NCI-H128 (cell line): ENCODE data around the gene GALE.
"Not testable (repeated sequence)": the region's sequence is repeated elsewhere in the genome, so short reads cannot be mapped to it uniquely, and the experiment has no call there.

ENCODE experiments used
- DNase-seq: peaks from one replicate; lab custom pipeline; 2025; ENCODE audit not compliant: unreplicated experiment; lab: John Stamatoyannopoulos, UW

Gene GALE

DNA sequence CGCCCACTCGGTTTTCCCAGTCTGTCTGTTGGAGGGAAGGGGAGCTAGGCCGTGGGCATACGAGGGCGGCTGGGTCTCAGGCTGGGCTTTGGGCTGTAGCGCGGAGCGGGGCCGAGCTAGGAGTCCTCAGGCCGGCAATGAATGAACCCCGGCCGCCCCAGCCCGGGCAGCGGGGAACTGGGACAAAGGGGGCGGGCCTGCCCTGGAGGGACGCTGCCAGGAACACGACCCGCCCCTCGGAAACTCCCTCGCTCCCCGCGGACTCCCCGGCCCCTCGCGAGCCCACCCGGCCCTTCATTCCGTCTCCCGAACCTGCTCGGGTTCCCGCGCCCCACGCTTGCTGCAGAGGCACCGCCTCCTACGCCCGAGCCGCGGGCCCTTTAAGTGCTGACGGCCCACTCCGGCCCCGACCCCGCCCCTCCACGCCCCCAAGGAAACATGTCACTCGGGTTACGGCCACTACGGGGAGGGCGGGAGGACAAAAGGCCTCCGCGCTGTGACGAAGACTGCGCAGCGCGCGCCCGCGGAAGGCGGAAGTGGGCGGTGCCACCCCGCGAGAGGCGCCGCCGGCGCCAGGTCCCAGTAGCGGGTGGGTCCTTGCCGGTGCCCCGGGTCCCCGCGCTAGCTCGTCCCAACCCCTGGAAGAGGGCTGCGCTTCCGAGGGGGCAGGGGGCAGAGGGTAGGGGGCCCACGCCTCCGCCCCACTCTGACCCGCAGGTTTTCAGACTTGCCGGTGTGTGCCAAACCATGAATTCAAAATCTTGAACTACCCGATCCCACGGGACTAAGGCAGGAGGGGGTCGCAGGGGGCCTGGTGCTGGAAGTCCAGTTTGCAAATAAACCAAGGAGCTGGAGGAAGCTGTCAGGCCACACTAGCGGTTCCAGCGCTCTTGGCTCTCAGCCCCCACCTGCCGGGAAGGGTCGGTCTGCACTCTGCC lies at the start of gene GALE:
TSS of gene GALE (minus strand) at position 355 of the 938 bp plus-strand sequence. CDS start 1,747 bp downstream, outside the sequence.
- DNase-seq: peak; percentile 90

GRCh38 chr1:23848673-23849616 lies 48.4 kb upstream of the GALE start:
- DNase-seq: no peak

GRCh38 chr1:23847482-23848095 lies 47.0 kb upstream of the GALE start:
- DNase-seq: not testable (repeated sequence)

- DNase-seq: no peak
Measured at GRCh38 chr1:23845163-23845562, 44.6 kb upstream of the GALE start.

- no peak for DNase-seq
Measured at GRCh38 chr1:23843644-23844043, 43.1 kb upstream of the GALE start.

DNA sequence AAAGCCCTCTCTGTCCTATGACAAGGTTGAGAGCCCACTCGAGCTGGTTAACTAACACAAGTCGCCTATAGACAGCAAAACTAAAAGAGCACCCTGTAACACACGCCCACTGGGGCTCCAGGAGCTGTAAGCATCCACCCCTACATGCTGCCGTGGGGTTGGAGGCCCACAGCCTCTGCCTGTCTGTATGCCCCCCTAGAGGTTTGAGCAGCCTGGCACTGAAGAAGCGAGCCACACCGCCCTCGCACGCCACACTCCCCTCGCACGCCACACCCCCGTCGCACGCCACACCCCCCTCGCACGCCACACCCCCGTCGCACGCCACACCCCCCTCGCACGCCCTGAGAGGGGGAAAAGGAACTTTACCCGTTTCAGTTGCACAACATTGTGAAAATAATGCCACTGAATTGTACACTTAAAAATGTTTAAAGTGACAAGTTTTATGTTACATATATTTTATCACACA lies 37.9 kb upstream of the GALE start:
- DNase-seq: no peak

GRCh38 chr1:23837908-23838307 lies 37.4 kb upstream of the GALE start:
- no peak for DNase-seq

DNA sequence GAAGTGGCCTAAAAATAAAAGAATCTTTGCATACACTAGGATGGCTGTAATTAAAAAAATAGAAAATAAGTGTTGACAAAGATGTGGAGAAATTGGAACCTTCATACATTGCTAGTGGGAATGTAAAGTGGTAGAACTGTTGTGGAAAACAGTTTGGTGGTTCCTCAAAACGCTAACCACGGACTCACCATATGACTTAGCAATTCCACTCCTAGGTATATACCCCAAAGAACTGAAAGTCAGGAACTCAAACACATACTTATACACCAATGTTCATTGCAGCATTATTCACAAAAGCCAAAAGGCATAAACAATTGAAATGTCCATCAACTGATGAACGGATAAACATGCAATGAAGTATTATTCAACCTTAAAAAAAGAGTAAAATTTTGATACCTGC lies 35.5 kb upstream of the GALE start:
- no peak for DNase-seq

GRCh38 chr1:23834156-23834555 lies 33.6 kb upstream of the GALE start:
- DNase-seq: not testable (repeated sequence)

DNA sequence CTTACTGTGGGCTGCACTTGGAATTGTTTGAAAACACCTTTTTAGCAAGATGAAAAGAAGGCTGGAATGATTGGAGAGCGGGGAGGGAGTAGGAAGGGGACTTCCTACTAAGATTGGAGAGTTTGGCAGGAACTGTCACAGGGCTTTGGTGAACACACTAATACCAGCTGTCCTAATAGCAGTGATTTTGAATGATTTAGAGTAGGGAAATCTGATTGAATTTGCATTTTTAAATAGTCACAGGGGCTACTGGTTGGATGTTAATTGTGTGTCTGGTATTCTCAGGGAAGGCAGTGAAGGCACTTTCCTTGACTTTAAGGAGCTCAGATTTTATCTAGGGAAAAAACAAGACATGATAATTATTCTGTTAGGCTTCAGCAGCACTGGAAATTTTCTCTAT lies 27.2 kb upstream of the GALE start:
- no peak for DNase-seq

DNA sequence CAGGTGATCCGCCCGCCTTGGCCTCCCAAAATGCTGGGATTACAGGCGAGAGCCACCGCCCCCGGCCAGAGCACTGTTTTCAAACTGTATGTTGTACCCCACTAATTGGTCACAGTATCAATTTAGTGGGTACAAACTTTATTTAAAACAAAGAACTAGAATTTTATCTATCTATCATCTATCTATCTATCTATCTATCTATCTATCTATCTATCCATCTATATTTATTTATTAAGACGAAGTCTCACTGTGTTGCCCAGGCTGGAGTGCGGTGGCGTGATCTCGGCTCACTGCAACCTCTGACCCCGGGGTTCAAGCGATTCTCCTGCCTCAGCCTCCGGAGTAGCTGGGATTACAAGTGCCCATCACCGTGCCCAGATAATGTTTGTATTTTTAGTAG lies 26.0 kb upstream of the GALE start:
- not testable (repeated sequence) for DNase-seq

GRCh38 chr1:23825762-23826522 lies 25.4 kb upstream of the GALE start:
- no peak for DNase-seq

DNA sequence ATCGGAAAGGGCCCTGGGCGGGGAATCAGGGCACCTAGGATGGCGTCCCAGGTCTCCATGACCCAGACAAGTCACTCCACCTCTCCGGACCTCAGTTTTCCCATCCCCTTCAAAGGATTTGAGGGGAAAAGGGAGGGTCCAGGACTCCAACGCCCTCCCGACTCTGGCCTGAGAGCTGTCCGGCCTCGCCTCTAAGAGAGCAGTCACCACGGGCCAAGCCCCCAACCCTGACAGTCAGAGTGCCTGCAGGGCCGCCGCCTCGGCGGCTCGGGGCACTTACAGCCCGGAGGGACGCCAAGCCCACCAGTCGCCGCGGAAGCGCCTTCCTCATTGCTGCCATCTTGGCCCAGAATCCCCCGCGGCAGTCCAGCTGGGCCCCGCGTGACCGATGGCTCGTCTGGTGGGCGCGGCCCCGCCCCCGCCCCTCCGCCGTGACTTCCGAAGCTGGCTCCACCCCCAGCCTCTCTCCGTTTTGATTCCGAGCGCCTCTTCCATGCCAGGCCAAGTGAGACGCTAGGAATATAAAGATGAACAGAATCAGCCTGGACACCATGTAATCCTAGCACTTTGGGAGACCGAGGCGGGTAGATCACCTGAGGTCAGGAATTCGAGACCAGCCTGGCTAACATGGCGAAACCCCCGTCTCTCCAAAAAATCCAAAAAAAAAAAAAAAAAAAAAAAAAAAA lies 24.7 kb upstream of the GALE start, which contains the start of gene HMGCL:
TSS of gene HMGCL (minus strand) at position 354 of the 686 bp plus-strand sequence. CDS start at position 340, 14 bp downstream.
- peak; percentile 87 for DNase-seq

DNA sequence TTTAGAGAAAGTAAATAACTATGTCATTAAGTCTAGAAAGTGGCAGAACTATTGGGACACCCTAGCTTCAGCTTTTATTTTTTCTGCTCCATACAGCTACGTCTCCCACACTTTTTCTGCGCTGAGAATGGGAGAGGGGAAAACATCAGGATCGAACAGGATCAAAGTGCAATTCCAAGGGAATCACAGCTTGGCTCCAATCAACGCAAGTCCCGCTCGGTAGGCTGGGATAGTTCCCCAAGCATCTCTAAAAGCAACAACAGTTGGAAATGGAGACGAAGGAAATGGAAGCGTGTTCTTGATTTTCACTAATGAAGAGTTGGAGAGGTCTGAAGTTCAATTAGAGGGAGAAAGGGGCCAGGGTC lies 24.1 kb upstream of the GALE start:
- DNase-seq: no peak

GRCh38 chr1:23823767-23824166 lies 23.2 kb upstream of the GALE start:
- no peak for DNase-seq

GRCh38 chr1:23817633-23818032 lies 17.1 kb upstream of the GALE start:
- no peak for DNase-seq

GRCh38 chr1:23816906-23817305 lies 16.4 kb upstream of the GALE start:
- DNase-seq: no peak

GRCh38 chr1:23816361-23816760 lies 15.8 kb upstream of the GALE start:
- DNase-seq: no peak

DNA sequence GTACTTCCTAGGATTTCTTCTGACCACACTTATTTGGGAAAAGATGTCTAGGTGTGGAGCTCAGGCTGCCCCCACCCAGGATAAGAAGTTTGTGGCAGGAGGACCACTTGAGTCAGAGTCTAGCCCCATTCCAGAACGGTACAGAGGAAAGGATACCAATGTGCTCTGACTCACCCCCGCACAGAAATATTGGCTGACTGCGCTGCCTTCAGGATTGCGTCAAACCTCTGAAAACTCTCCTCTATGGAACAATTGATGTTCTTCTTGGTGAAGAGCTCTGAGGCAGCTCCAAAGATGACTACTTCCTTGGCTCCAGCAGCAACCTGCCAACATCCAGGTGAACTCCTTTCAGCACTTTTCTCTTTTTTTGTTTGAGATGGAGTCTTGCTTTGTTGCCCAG lies 13.5 kb upstream of the GALE start:
- DNase-seq: no peak
